ENCODE measurements around the gene DSC2.
"Not testable (repeated sequence)": the region's sequence is repeated elsewhere in the genome, so short reads cannot be mapped to it uniquely, and the experiment has no call there.

Gene DSC2

GRCh38 chr18:31102025-31102684, at the start of gene DSC2:
Gene DSC2 (minus strand): TSS chr18:31102421. CDS start chr18:31101971, 450 bp downstream.
- no peak for DNase-seq

- no peak for DNase-seq
Observed at GRCh38 chr18:31149351-31149750, 47.1 kb upstream of the DSC2 start.

DNA sequence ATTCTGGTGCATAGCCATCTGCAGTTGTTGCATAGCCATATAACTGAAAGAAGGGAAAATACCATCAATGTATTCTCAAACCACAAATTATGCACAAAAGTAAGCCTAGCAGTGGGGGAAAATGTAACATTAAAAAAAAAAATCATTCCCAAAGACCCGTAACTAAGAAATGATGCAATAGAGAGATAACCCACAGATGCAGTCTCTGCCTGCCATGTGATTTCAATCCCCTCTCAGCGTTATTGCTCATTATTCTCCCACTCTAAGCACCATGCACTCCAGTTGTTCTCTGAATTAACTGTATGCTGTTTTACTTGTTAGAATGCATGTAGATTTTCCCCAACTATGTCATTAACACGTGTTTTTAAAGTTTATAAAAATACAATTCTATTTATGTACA, 46.4 kb upstream of the DSC2 start:
- no peak for DNase-seq

GRCh38 chr18:31146809-31147208, 44.6 kb upstream of the DSC2 start:
- no peak for DNase-seq

DNA sequence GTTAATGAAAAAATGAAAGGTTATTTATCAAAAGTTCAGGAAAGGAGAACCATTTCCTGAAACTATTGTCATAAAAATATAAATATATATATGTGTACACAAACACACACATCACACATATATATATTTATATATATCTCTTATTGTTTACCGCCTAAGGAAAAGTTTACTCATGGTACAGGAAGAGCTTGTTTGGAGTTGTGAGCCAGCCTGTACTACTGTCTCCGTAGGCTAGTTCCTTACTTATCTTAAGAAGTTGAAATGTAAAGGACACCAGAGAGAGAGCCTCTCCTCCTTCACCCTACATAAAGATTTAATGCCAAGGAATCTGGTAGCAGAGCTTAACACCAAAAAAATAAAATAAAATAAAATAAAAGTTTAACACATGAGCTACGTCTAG, 40.8 kb upstream of the DSC2 start:
- DNase-seq = no peak

GRCh38 chr18:31138709-31139108, 36.5 kb upstream of the DSC2 start:
- no peak for DNase-seq

GRCh38 chr18:31134988-31135529, 32.8 kb upstream of the DSC2 start:
- DNase-seq = no peak

- DNase-seq = no peak
Observed at GRCh38 chr18:31129398-31130115, 27.3 kb upstream of the DSC2 start.

- DNase-seq = no peak
Observed at GRCh38 chr18:31125878-31126277, 23.7 kb upstream of the DSC2 start.

DNA sequence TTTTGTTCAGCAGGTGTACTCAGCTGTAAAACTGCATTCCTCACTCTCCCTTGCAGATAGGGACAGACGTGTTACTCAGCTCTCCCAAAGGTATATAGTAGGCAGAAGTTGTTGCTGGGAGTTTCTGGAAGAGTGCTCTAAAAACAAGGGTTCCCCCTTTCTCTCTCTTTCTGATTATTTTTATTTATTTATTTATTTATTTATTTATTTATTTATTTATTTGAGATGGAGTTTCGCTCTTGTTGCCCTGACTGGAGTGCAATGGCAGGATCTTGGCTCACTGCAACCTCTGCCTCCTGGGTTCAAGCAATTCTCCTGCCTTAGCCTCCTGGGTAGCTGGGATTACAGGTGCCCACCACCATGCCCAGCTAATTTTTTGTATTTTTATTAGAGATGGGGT, 20.9 kb upstream of the DSC2 start:
- not testable (repeated sequence) for DNase-seq

GRCh38 chr18:31120594-31120993, 18.4 kb upstream of the DSC2 start:
- no peak for DNase-seq

DNA sequence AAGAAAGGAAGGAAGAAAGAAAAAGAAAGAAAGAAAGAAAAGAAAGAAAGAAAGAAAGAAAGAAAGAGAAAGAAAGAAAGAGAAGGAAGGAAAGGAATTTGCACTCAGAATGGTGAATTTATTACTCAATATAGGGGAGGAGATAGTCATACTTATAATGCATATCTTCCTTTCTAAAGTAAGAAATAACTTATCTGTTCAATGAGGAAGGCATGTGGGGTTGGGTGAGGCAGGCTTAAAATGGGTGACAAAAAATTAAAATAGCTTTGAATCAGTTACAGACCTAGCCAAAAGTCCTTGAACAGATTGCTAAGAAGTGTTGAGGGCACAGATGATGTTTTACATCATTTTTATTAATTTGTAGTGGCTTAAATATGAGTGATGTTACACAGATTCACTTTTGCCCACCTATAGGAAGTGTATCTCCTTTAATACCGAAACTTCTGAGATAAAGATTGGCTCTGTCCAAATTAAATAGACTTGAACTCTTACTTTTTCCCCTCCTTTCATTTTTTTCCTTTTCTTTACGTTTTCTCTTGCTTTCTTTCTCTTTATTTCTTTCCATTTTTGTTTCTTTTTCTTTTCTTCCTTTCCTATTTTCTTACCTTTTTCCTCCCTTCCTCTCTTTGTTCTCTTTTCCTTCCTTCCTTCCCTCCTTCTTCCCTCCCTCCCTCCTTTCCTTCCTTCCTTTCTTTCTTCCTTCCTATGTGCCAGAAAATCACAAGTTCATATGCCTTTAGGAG, 14.8 kb upstream of the DSC2 start:
- no peak for DNase-seq

DNA sequence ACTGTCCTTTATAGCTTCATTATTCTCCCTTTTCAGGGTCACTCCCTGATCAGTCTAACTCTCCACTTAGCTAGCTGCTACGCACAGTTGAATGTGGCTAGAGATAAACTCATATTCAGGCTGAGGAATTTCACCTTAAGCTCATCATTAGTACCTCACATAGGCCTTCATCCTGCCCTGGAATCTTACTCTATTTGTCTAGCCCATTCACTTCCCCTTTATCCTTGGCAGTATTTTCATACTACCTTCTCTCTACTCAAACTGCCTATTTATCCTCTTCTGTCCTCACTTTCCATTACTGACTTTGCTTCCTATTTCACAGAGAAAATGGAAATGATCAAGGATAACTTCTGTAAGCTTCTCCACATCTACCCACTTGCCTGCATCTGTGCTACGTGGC, 10.6 kb upstream of the DSC2 start:
- DNase-seq = no peak

DNA sequence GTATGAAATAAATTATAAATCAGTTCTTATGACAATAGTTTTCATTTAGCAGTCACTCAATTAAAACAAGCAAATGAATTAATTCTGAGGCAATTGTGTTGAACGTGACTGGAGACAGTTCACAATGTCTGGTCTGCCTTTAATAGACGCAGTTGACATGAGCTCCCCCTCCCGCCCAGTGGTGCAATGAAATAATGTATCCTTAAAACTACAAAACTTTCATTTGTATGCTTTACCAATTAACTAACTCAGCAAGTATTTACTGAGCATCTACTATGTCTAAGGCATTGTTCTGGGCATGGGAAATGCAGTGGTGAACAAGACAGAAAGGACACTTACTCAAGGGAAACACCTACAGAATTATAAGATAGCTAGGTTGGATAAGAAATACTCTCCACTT, 3.5 kb upstream of the DSC2 start:
- no peak for DNase-seq

DNA sequence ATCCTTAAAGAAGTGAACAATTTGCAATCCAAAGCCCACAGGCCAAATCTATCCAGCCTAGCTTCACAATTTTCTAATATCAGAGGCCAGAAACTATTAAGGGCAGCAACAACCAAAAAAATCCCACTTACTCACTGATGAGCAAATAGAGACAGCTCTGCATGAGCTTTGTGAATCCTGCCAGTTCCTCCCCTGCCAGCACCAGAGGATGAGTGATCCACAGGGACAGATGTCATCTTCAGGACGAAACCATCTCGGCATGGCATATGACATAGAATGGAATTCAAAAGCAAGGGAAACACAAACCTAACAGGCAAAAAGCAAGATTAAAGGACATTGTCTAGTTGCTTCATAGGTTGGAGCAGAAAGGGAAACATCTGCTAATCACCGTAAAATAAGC, 2.2 kb upstream of the DSC2 start:
- no peak for DNase-seq

GRCh38 chr18:31103423-31103822, 1.2 kb upstream of the DSC2 start:
- no peak for DNase-seq

- no peak for DNase-seq
Observed at GRCh38 chr18:31102941-31103340, 720 bp upstream of the DSC2 start.

GRCh38 chr18:31101183-31102024, 817 bp downstream of the DSC2 start:
- no peak for DNase-seq

DNA sequence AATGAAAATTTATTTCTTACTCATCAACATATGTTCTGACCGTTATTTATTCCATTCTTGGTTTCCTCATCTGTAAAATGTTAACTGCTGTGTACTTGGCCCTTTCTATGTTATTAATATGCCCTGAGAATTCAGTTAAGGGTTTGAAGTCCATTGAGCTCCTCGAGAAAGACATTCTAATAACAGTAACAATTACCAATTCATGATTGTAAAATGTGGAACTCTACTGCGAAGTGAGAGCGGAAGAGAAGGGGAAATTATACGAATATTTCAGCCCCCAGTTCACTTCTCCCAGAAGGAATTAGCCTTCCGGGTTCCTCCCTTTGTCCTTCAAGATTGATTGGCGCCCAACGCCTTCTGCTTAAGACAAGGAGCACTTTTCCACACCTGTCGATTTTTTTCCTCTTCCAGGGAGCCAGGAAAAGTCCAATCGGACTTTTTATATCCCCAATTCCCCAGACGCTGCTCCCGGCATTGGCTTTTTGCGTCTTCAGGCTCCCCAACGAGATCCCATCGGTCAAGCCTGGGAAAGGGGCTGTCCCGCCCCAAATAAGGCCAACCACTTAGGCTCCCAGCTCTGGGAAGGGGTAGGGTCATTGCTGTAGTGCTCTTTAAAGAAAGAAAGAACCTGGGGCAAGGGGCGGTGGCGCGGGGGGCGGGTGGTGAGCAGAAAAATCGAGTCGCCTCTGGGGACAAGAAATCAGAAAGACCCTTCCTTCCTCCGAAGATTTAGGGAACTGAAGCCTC, 1.6 kb downstream of the DSC2 start:
- no peak for DNase-seq

DNA sequence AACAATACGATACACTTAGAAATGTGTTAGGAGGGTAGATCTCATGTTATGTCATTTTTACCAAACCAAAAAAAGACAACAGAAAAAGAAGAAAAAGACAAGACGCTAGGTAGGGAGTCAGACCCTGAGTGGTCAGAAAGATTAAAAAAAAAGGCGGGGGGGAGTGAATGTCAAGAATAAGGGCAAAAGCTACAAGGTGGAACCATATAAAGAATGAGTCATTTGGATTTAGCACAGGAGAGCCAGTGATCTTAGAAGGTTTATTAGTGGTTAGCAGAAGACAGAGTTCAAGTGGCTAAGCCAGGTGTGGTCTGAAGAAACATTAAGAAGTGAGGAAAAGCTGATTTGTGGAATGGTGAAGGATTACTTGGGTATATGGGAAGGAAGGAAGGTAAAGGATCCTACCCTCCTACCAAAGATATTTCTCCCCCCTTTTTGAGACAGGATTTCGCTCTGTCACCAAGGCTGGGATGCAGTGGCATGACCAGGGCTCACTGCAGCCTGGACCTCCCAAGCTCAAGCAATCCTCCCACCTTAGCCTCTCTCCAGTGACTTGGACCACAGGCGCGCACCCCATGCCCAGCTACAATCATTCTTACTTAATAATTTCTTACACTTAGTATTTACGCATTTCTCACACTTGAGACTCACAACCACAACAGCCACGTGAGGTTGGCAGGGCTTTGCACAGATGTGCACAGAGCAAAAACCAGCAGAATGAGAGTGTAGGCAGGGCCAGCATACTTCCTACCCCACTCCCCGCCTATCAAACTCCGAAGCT, 2.6 kb downstream of the DSC2 start:
- no peak for DNase-seq

GRCh38 chr18:31098878-31099277, 3.3 kb downstream of the DSC2 start:
- DNase-seq = no peak

Data from NCI-H187 treated with DMSO at 0.1 percent for 48 hours (cell line).